Neuron (in vitro differentiated cells): ENCODE measurements around the gene PRRC1.

Experiments
- H2AFZ ChIP-seq: one replicate; pipeline ENCODE4 v1.6.1; 2013; ENCODE audit warnings: low read depth, mild to moderate bottlenecking, inconsistent platforms, low read length, moderate library complexity
- H3K27me3 ChIP-seq: one replicate; pipeline ENCODE4 v1.6.1; 2013; ENCODE audit warnings: low read length; ENCODE audit not compliant: insufficient read depth
- H3K36me3 ChIP-seq: one replicate; pipeline ENCODE4 v1.6.1; 2013; ENCODE audit warnings: low read length; ENCODE audit not compliant: insufficient read depth
- H3K4me1 ChIP-seq: one replicate; pipeline ENCODE4 v1.6.1; 2013; ENCODE audit warnings: low read length; ENCODE audit not compliant: insufficient read depth
- H3K4me3 ChIP-seq: 2 replicates; pipeline ENCODE4 v1.5.1; 2013; ENCODE audit warnings: mild to moderate bottlenecking, low read length, moderate library complexity
- H3K9me3 ChIP-seq: one replicate; pipeline ENCODE4 v1.6.1; 2013; ENCODE audit warnings: low read length

PRRC1 gene

DNA sequence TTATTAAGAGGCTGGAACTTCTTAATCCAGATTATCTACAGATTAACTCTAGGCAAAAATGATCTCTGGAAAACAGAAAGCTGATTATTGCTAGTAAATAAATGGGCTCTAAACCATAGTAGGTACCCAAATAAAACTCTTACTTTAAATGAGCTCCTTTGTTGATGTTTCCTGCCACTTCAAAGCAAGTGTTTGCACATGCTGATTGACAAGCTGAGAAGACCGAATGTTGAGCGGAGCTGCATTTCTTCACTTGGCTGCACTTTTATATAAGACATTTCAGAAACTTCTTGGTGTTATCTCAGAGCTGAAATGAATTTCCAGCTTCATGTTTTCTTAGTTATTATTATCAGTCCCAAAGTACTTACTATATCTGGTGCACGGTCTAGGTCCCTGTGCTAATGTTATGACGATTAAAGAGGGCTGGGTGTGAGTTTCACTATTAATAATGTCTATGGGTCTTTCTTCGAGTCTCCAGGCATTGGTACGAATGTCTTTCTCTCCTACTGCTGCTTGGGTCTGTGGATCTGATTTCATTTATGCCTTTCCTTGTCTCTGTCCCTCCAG lies 72.8 kb downstream of the PRRC1 start:
- Histone ChIP-seq H3K27me3 (no peaks in the 10 kb centered on the region), H3K36me3 (no peaks in the 10 kb centered on the region), H3K4me3 (no peak overlapping the region), H3K9me3 (no peaks in the 10 kb centered on the region), H3K4me1 (no peaks in the 10 kb centered on the region), H2AFZ (no peak overlapping the region)

- no peaks in the 10 kb centered on the region for H3K27me3 ChIP-seq
- H2AFZ ChIP-seq, result no peak overlapping the region
- H3K4me3 ChIP-seq, result no peak overlapping the region
- H3K36me3 ChIP-seq, result no peaks in the 10 kb centered on the region
- no peaks in the 10 kb centered on the region for H3K9me3 ChIP-seq
- no peaks in the 10 kb centered on the region for H3K4me1 ChIP-seq
Observed at GRCh38 chr5:127595484-127596368, 78.3 kb downstream of the PRRC1 start.

DNA sequence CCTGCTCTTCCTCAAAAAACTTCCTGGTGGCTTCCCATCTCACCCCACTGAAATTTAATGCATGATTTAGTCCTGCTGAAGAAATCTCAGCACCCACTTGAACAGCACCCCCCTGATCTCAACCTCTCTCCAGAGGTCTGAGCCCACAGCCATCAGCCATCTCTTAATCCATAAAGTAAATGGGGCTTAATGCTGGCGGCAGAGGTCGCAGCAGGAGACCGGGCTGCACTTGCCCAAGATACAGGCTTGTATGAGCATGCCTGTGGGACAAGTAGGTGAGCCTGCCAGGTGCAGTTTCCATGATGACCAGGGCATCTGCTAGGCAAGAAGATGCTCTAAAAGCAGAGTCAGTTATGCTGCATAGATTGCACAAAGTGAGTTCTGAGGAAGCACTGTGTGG lies 79.1 kb downstream of the PRRC1 start:
- Histone ChIP-seq H3K4me3 (no peak overlapping the region), H3K27me3 (no peaks in the 10 kb centered on the region), H3K9me3 (no peaks in the 10 kb centered on the region), H3K36me3 (no peaks in the 10 kb centered on the region), H3K4me1 (no peaks in the 10 kb centered on the region), H2AFZ (no peak overlapping the region)

- Histone ChIP-seq H2AFZ (no peak overlapping the region), H3K4me1 (peaks cover 17% of the 10 kb centered on the region)
Observed at GRCh38 chr5:127599320-127599719, 81.9 kb downstream of the PRRC1 start.

GRCh38 chr5:127599847-127600246 lies 82.4 kb downstream of the PRRC1 start:
- Histone ChIP-seq H3K27me3 (no peaks in the 10 kb centered on the region), H3K9me3 (no peaks in the 10 kb centered on the region), H2AFZ (no peak overlapping the region), H3K4me1 (peaks cover 17% of the 10 kb centered on the region), H3K36me3 (no peaks in the 10 kb centered on the region), H3K4me3 (no peak overlapping the region)

More at GRCh38 chr5:127599320-127599719, 81.9 kb downstream of the PRRC1 start:
- no peaks in the 10 kb centered on the region for H3K9me3 ChIP-seq
- H3K4me3 ChIP-seq, result no peak overlapping the region
- H3K36me3 ChIP-seq, result no peaks in the 10 kb centered on the region
- no peaks in the 10 kb centered on the region for H3K27me3 ChIP-seq

DNA sequence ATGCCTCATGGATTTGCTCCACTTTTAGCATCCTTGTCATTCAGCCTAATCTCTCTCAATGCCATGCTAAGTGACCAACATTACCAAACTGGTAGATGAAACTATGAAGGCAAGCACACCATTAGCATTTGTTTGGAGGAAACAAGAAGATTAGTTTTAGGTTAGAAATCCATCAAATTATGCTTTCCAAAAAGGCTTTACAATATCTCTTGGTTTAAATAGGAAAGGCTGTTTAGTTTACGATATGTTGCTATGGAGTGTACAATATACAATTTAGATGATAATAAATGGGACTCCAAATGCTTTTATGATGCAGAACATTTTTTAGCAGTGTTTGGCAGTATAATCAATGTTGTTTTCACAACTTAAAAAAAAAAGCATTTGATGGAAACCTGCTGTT lies 83.7 kb downstream of the PRRC1 start:
- Histone ChIP-seq H3K9me3 (no peaks in the 10 kb centered on the region), H2AFZ (no peak overlapping the region), H3K4me3 (no peak overlapping the region), H3K36me3 (no peaks in the 10 kb centered on the region), H3K27me3 (no peaks in the 10 kb centered on the region), H3K4me1 (peaks cover 17% of the 10 kb centered on the region)

GRCh38 chr5:127601601-127602000 lies 84.2 kb downstream of the PRRC1 start:
- Histone ChIP-seq H3K9me3 (no peaks in the 10 kb centered on the region), H3K4me3 (no peak overlapping the region), H3K4me1 (peaks cover 17% of the 10 kb centered on the region), H3K36me3 (no peaks in the 10 kb centered on the region), H2AFZ (no peak overlapping the region), H3K27me3 (no peaks in the 10 kb centered on the region)

DNA sequence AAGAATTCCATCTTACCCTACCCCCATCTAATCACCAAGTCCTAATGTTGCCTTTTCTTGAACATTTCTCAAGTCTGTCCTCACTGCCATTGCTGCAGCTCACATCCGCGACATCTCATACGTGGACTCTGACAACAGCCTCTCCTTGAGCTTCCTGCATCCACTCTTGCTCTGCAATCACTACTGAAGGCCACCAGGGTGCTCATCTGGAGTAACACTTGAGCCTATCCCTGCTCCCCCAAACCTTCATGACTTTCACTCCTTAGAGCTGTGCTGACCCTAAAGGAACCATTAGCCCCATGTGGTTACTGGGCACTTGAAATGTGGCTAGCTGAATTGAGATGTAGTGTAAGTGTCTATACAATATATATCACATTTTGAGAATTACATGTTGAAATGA lies 85.0 kb downstream of the PRRC1 start:
- Histone ChIP-seq H3K9me3 (no peaks in the 10 kb centered on the region), H2AFZ (no peak overlapping the region), H3K36me3 (no peaks in the 10 kb centered on the region), H3K4me3 (no peak overlapping the region), H3K4me1 (peaks cover 17% of the 10 kb centered on the region), H3K27me3 (no peaks in the 10 kb centered on the region)

DNA sequence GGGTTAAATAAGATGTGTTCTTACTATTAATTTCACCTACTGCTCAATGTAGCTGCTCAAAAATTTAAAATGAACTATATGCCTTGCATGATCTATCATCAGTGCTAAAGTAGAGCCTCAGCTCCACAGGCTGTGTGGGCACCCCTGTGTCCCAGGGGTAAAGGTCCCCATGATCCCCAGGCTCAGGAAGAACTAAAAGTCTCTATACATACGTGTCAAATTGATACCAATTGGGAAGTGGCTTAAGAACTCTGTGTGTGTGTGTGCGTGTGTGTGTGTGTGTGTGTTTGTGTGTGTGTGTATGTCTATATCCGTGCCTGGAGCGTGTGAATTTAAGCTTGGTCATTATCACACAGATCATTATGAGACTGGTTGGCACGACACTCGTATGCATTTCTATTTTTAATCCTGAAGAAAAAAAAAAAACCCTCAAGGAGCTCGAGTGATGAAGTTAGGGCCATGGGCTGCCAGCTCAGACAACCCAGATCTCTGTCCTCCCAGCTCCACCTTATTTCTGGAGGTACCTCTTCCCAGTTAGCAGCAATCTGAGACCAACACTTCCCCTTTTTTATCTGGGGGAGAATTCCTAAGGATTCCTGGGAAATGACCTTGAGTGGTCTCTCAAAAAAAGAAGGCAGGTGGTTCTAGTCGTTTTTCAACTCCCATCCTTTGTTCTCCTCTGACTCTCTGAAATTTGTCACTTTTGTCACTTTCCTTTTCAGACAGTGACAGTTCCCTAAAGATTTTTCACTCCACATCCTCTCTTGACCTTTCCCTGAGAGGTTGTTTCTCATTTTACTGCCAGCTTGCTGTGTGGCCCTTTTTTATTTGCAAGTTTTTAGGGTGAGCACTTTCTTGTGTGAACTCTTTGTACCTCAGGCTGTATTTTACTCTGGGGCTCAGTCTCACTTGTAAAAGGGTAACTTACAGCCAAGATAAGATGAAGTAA lies 85.7 kb downstream of the PRRC1 start:
- peak overlapping the region; percentile 46 for H2AFZ ChIP-seq
- H3K36me3 ChIP-seq, result no peaks in the 10 kb centered on the region
- H3K4me3 ChIP-seq, result no peak overlapping the region
- no peaks in the 10 kb centered on the region for H3K27me3 ChIP-seq
- peaks cover 17% of the 10 kb centered on the region for H3K4me1 ChIP-seq
- no peaks in the 10 kb centered on the region for H3K9me3 ChIP-seq
